ENCODE measurements around the gene WDR26.

DNA sequence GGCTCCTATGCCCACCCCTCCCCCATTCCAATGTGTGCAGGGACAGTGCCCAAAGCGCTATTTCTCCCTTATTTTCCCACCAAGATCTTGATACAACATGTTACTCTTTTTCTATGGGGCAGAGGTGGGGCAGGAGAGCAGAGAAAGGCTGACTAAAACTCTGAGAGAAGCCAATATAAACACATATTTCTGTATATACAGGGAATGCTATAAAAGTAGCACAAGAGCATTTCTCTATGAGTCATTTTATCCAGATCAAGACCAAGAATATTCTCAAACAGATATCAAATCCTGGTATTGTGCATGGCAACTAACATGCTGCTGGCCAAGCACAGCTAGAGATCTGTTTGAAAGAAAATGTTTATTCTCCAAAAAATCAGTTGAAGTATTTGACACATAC lies 7.3 kb downstream of the WDR26 start:
- TF ChIP-seq, protein P1, sequence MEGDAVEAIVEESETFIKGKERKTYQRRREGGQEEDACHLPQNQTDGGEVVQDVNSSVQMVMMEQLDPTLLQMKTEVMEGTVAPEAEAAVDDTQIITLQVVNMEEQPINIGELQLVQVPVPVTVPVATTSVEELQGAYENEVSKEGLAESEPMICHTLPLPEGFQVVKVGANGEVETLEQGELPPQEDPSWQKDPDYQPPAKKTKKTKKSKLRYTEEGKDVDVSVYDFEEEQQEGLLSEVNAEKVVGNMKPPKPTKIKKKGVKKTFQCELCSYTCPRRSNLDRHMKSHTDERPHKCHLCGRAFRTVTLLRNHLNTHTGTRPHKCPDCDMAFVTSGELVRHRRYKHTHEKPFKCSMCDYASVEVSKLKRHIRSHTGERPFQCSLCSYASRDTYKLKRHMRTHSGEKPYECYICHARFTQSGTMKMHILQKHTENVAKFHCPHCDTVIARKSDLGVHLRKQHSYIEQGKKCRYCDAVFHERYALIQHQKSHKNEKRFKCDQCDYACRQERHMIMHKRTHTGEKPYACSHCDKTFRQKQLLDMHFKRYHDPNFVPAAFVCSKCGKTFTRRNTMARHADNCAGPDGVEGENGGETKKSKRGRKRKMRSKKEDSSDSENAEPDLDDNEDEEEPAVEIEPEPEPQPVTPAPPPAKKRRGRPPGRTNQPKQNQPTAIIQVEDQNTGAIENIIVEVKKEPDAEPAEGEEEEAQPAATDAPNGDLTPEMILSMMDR (IDR thresholded peaks at IDR 0.05; ENCODE audit: insufficient read depth, low read length, poor library complexity, severe bottlenecking) = no peak
- TF ChIP-seq EZH2phosphoT487 (conservative IDR thresholded peaks at IDR 0.05; ENCODE audit: low read length) = no peak
